Measurements from ENCODE around the gene MN1. TPM values are rescaled to one million over a fixed set of nuclear protein-coding genes. Genes with fewer than 3 reads are reported as not detected.

The MN1 gene
- total and polyA plus RNA-seq, 2 experiments from 2014 or later: 1.0 to 6.8 TPM

DNA sequence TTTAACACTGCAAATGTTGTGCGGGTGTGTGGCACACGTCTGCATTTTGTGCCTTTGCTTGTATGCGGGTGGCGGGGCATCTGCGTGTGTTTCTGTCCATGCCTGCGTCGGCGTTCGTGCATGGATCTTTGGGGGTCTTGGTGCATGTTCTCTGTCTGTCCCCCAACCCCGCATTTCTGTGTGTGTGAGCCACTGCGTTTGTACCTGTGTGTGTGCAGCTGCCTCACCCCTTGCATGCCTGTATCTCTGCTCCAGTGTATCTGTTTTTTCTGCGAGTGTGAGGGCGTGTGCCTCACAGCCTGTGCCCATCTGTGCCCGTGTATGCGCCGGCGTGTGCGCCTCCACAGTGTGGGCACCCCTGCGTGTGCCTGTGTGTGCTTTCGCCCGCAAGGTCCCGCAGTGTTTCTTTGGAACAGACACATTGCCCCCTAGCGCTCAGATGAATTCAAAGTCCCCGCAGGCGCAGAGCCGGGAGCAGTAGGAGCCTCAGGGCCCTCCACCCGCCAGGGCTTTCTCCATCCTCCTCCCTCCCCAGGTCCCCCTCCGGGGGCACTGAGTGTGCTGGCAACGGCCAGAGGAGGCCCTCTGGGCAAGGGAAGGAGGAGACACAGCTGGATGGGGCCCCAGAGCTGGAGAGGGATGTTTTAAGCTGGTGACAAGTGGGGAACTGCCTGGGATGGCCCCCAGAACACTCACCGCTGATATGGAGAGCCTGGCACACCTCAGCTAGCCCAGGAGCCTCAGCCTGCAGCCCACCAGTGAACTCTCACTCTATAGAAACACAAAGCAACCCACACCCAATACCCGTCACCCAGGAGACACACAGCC lies 3.1 kb upstream of the MN1 start:
- peaks cover 49% of the 10 kb centered on the region for H3K27me3 Mint-ChIP-seq (ENCODE audit: insufficient read depth, low read depth, poor library complexity)
- DNase-seq (ENCODE audit: low spot score) (peak; percentile 91), ATAC-seq (peak; percentile 27)
- H3K4me3 Mint-ChIP-seq: peak overlapping the region; percentile 53
- no peaks in the 10 kb centered on the region for H3K79me2 ChIP-seq (replicated peaks; ENCODE audit: insufficient read depth)
- 0 out of 2 replicates have a peak overlapping the region, but pooled peaks have one; percentile 80 for H2AFZ ChIP-seq
- no peaks in the 10 kb centered on the region; the same call in 2 of the 3 replicates for H3K36me3 Mint-ChIP-seq (ENCODE audit: low read depth)
- H3F3A ChIP-seq (replicated peaks; ENCODE audit: low read depth): no peaks in the 10 kb centered on the region
- H3K4me1 Mint-ChIP-seq: peaks cover 28% of the 10 kb centered on the region
- TF ChIP-seq EZH2 (IDR thresholded peaks at IDR 0.05; ENCODE audit: low read depth, unreplicated experiment): peak; percentile 43
- TF ChIP-seq, protein P1, sequence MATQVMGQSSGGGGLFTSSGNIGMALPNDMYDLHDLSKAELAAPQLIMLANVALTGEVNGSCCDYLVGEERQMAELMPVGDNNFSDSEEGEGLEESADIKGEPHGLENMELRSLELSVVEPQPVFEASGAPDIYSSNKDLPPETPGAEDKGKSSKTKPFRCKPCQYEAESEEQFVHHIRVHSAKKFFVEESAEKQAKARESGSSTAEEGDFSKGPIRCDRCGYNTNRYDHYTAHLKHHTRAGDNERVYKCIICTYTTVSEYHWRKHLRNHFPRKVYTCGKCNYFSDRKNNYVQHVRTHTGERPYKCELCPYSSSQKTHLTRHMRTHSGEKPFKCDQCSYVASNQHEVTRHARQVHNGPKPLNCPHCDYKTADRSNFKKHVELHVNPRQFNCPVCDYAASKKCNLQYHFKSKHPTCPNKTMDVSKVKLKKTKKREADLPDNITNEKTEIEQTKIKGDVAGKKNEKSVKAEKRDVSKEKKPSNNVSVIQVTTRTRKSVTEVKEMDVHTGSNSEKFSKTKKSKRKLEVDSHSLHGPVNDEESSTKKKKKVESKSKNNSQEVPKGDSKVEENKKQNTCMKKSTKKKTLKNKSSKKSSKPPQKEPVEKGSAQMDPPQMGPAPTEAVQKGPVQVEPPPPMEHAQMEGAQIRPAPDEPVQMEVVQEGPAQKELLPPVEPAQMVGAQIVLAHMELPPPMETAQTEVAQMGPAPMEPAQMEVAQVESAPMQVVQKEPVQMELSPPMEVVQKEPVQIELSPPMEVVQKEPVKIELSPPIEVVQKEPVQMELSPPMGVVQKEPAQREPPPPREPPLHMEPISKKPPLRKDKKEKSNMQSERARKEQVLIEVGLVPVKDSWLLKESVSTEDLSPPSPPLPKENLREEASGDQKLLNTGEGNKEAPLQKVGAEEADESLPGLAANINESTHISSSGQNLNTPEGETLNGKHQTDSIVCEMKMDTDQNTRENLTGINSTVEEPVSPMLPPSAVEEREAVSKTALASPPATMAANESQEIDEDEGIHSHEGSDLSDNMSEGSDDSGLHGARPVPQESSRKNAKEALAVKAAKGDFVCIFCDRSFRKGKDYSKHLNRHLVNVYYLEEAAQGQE (IDR thresholded peaks at IDR 0.05; ENCODE audit: unreplicated experiment): no peak
- TF ChIP-seq POLR2AphosphoS5 (IDR thresholded peaks at IDR 0.05; ENCODE audit: low read depth): no peak
- no peak for TF ChIP-seq EZH2phosphoT487 (IDR thresholded peaks at IDR 0.05; ENCODE audit: unreplicated experiment)
- TF ChIP-seq STAT1 (IDR thresholded peaks at IDR 0.05; ENCODE audit: unreplicated experiment): no peak
- TF ChIP-seq, protein P2, sequence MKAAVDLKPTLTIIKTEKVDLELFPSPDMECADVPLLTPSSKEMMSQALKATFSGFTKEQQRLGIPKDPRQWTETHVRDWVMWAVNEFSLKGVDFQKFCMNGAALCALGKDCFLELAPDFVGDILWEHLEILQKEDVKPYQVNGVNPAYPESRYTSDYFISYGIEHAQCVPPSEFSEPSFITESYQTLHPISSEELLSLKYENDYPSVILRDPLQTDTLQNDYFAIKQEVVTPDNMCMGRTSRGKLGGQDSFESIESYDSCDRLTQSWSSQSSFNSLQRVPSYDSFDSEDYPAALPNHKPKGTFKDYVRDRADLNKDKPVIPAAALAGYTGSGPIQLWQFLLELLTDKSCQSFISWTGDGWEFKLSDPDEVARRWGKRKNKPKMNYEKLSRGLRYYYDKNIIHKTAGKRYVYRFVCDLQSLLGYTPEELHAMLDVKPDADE (IDR thresholded peaks at IDR 0.05): no peak
- no peak for TF ChIP-seq ZNF114 (CRISPR knock-in tag; IDR thresholded peaks at IDR 0.05)
- no peak for TF ChIP-seq CREB1 (CRISPR knock-in tag; IDR thresholded peaks at IDR 0.05; ENCODE audit: low read depth)
- no peak for TF ChIP-seq JUNB (IDR thresholded peaks at IDR 0.05; ENCODE audit: unreplicated experiment)
- TF ChIP-seq NANOG (IDR thresholded peaks at IDR 0.05; ENCODE audit: borderline replicate concordance): no peak
- TF ChIP-seq, protein P3, sequence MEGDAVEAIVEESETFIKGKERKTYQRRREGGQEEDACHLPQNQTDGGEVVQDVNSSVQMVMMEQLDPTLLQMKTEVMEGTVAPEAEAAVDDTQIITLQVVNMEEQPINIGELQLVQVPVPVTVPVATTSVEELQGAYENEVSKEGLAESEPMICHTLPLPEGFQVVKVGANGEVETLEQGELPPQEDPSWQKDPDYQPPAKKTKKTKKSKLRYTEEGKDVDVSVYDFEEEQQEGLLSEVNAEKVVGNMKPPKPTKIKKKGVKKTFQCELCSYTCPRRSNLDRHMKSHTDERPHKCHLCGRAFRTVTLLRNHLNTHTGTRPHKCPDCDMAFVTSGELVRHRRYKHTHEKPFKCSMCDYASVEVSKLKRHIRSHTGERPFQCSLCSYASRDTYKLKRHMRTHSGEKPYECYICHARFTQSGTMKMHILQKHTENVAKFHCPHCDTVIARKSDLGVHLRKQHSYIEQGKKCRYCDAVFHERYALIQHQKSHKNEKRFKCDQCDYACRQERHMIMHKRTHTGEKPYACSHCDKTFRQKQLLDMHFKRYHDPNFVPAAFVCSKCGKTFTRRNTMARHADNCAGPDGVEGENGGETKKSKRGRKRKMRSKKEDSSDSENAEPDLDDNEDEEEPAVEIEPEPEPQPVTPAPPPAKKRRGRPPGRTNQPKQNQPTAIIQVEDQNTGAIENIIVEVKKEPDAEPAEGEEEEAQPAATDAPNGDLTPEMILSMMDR (conservative IDR thresholded peaks at IDR 0.05; ENCODE audit: low read depth in 2 of 2): peak; percentile 77 to 84
- no peak for TF ChIP-seq ZNF331 (CRISPR knock-in tag; IDR thresholded peaks at IDR 0.05; ENCODE audit: low read depth)
- TF ChIP-seq, protein P4, sequence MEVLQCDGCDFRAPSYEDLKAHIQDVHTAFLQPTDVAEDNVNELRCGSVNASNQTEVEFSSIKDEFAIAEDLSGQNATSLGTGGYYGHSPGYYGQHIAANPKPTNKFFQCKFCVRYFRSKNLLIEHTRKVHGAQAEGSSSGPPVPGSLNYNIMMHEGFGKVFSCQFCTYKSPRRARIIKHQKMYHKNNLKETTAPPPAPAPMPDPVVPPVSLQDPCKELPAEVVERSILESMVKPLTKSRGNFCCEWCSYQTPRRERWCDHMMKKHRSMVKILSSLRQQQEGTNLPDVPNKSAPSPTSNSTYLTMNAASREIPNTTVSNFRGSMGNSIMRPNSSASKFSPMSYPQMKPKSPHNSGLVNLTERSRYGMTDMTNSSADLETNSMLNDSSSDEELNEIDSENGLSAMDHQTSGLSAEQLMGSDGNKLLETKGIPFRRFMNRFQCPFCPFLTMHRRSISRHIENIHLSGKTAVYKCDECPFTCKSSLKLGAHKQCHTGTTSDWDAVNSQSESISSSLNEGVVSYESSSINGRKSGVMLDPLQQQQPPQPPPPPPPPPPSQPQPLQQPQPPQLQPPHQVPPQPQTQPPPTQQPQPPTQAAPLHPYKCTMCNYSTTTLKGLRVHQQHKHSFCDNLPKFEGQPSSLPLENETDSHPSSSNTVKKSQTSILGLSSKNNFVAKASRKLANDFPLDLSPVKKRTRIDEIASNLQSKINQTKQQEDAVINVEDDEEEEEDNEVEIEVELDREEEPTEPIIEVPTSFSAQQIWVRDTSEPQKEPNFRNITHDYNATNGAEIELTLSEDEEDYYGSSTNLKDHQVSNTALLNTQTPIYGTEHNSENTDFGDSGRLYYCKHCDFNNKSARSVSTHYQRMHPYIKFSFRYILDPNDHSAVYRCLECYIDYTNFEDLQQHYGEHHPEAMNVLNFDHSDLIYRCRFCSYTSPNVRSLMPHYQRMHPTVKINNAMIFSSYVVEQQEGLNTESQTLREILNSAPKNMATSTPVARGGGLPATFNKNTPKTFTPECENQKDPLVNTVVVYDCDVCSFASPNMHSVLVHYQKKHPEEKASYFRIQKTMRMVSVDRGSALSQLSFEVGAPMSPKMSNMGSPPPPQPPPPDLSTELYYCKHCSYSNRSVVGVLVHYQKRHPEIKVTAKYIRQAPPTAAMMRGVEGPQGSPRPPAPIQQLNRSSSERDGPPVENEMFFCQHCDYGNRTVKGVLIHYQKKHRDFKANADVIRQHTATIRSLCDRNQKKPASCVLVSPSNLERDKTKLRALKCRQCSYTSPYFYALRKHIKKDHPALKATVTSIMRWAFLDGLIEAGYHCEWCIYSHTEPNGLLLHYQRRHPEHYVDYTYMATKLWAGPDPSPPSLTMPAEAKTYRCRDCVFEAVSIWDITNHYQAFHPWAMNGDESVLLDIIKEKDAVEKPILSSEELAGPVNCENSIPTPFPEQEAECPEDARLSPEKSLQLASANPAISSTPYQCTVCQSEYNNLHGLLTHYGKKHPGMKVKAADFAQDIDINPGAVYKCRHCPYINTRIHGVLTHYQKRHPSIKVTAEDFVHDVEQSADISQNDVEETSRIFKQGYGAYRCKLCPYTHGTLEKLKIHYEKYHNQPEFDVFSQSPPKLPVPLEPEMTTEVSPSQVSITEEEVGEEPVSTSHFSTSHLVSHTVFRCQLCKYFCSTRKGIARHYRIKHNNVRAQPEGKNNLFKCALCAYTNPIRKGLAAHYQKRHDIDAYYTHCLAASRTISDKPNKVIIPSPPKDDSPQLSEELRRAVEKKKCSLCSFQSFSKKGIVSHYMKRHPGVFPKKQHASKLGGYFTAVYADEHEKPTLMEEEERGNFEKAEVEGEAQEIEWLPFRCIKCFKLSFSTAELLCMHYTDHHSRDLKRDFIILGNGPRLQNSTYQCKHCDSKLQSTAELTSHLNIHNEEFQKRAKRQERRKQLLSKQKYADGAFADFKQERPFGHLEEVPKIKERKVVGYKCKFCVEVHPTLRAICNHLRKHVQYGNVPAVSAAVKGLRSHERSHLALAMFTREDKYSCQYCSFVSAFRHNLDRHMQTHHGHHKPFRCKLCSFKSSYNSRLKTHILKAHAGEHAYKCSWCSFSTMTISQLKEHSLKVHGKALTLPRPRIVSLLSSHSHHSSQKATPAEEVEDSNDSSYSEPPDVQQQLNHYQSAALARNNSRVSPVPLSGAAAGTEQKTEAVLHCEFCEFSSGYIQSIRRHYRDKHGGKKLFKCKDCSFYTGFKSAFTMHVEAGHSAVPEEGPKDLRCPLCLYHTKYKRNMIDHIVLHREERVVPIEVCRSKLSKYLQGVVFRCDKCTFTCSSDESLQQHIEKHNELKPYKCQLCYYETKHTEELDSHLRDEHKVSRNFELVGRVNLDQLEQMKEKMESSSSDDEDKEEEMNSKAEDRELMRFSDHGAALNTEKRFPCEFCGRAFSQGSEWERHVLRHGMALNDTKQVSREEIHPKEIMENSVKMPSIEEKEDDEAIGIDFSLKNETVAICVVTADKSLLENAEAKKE (CRISPR knock-in tag; IDR thresholded peaks at IDR 0.05): no peak
- no peaks in the 10 kb centered on the region; the same call in 1 of the 2 replicates for H3K36me3 ChIP-seq (ENCODE audit: insufficient read depth)
- no peaks in the 10 kb centered on the region for H4K20me1 ChIP-seq (replicated peaks; ENCODE audit: insufficient read depth)
- H3K27me3 ChIP-seq (ENCODE audit: insufficient read depth): peaks cover 50% of the 10 kb centered on the region
- peaks cover 28% of the 10 kb centered on the region for H3K4me1 ChIP-seq (ENCODE audit: insufficient read depth)
- H3K4me3 ChIP-seq: peak overlapping the region; percentile 49
- H3K9me3 Mint-ChIP-seq: no peaks in the 10 kb centered on the region
- no peak overlapping the region for H3K27ac Mint-ChIP-seq
- H3K4me2 ChIP-seq: peak overlapping the region; percentile 81
- H3K9me2 ChIP-seq (ENCODE audit: insufficient read depth): no peaks in the 10 kb centered on the region
- no peak overlapping the region for H3K27ac ChIP-seq (ENCODE audit: low read depth)
